SK-N-MC (cell line): Measurements from ENCODE around the gene YEATS4.

Experiments
- DNase-seq: peaks from one replicate; pipeline ENCODE4 v3.0.0-alpha.2; 2011; ENCODE audit warnings: low read depth, low spot score
- H3K27ac ChIP-seq: fragments of 200-600 bp; sonication (generic); 2 replicates; pipeline ENCODE4 v1.5.1; 2016; ENCODE audit warnings: mixed run types
- H3K36me3 ChIP-seq: fragments of 200-600 bp; sonication (generic); 2 replicates; pipeline ENCODE4 v1.6.1; 2017; ENCODE audit warnings: antibody characterized with exemption, low read length, mixed read lengths; ENCODE audit not compliant: insufficient read depth
- H3K4me3 ChIP-seq: fragments of 200-600 bp; sonication (generic); 2 replicates; pipeline ENCODE4 v1.5.1; 2016
- H3K9ac ChIP-seq: fragments of 200-600 bp; sonication (generic); 2 replicates; pipeline ENCODE4 v1.8.0; 2017; ENCODE audit warnings: mixed run types, mixed read lengths; ENCODE audit not compliant: insufficient read length
- H3K9me3 ChIP-seq: fragments of 200-600 bp; sonication (generic); 2 replicates; pipeline ENCODE4 v1.6.1; 2017; ENCODE audit warnings: low read depth, mild to moderate bottlenecking, antibody characterized with exemption, low read length, moderate library complexity, mixed read lengths
- EZH2 ChIP-seq: fragments of 200-600 bp; sonication (generic); IDR thresholded peaks from one replicate; pipeline ENCODE4 v1.6.1; 2017; ENCODE audit warnings: antibody characterized with exemption
- FOXP2 ChIP-seq: optimal IDR thresholded peaks from 2 replicates; pipeline ENCODE3; 2011; ENCODE audit warnings: mild to moderate bottlenecking, moderate library complexity; ENCODE audit not compliant: insufficient read depth; ENCODE audit errors: extremely low read length, control extremely low read depth
- POLR2AphosphoS5 ChIP-seq: IDR thresholded peaks from 2 replicates; pipeline ENCODE4 v1.6.1; 2012; ENCODE audit warnings: mild to moderate bottlenecking, low read depth, low read length, borderline replicate concordance

The YEATS4 gene

DNA sequence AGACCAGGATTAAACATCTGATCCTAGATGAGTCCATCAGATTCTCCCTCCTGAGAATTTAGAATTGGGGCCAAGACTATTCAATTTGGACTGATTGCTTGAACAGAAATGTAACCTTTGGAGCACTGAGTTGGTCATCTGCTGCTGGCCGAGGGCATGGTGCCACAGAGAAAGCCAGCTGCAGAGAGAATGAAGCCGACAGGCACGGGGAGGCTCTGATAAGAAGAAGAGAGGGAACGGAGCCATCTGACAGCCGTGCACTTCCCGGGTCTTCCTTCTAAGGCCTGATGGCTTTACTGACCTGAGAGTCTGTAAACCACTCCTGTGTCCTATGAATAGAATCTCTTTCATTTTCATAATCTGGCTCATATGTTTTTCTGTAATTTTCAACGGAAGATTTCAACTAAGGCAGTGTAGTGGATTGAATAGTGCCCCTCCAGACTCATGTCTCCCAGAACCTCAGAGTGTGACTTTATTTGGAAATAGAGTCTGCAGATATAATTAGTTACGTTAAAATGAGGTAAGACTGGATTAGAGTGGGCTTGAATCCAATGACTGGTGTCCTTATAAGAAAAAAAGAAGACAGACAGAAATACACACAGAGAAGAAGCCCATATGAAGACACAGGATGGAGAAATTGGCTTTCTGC is 71.5 kb downstream of the YEATS4 start:
- Histone ChIP-seq H3K27ac (no peak overlapping the region), H3K36me3 (no peaks in the 10 kb centered on the region), H3K4me3 (no peak overlapping the region), H3K9ac (no peak overlapping the region), H3K9me3 (no peaks in the 10 kb centered on the region)
- TF ChIP-seq POLR2AphosphoS5 (no peak), EZH2 (no peak), FOXP2 (no peak)
- no peak for DNase-seq

DNA sequence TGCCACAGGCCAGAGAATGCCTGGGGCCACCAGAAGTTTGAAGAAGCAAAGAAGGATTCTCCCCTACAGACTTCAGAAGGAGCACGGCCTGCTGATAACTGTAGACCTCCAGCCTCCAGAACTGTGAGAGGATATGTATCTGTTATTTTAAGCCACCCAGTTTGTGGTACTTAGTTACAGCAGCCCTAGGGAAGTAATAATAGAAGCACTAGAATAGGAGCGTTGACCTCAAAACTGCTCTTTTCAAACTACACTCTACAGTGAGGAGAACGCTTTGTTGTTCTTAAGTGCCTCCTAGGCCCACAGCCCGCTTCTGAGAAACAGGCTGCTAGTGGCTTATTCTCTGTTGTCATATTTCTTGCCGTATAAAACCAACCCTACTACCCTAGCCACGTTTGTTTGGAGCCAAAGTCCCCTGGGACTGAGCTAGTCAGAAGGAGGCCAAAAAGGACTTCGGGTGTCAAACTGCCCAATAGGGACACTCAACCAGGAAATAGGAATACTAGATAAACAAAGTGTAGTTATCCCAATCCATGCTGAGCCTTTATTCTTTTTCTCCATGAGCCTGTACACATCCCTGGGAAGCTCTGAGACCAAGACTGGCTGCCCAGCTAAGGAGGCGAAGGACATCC is 72.2 kb downstream of the YEATS4 start:
- no peaks in the 10 kb centered on the region for H3K36me3 ChIP-seq
- TF ChIP-seq POLR2AphosphoS5 (no peak), FOXP2 (no peak), EZH2 (no peak)
- no peak for DNase-seq
- no peak overlapping the region for H3K4me3 ChIP-seq
- H3K27ac ChIP-seq = no peak overlapping the region
- H3K9ac ChIP-seq = no peak overlapping the region
- H3K9me3 ChIP-seq = no peaks in the 10 kb centered on the region

DNA sequence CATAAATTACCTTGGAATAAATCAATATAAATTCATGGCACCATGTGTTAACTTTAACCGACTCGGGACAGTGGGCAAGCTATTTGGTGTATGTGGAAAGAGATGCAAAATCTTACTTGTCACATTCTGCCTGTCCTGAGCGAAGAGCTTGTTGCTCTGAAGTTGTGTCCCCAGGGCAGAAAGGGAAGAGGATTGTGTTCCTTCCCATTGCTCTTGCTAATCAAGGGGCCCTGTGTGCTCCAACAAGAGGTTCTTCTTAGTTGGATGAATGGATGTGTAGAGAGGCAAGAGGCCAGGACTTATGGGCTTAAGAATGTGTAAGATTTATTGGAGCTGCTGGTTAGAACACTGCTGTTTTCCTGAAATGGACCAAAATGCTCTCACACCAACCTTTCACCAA is 74.1 kb downstream of the YEATS4 start:
- no peak overlapping the region for H3K9ac ChIP-seq
- H3K4me3 ChIP-seq = no peak overlapping the region
- TF ChIP-seq EZH2 (no peak), FOXP2 (no peak), POLR2AphosphoS5 (no peak)
- H3K36me3 ChIP-seq = no peaks in the 10 kb centered on the region
- no peaks in the 10 kb centered on the region for H3K9me3 ChIP-seq
- no peak overlapping the region for H3K27ac ChIP-seq
- no peak for DNase-seq

DNA sequence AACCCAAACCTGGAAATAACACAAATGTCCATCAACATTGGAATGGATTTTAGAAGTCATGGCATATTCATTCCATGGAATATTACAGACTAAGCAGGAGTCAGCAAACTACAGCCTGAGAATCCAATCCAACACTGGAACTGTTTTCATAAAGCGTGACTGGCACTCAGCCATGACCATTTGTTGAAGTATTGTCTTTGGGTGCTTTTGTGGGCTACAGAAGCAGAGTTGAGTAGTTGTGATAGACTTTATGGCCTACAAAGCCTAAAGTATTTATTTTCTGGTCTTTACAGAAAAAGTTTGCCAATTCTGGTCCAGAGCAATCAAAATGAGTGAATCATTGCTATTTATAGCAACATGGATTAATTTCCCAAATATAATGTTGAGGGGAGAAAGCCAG is 76.1 kb downstream of the YEATS4 start:
- Histone ChIP-seq H3K9ac (no peak overlapping the region), H3K9me3 (no peaks in the 10 kb centered on the region), H3K4me3 (no peak overlapping the region), H3K36me3 (no peaks in the 10 kb centered on the region), H3K27ac (no peak overlapping the region)
- no peak for TF ChIP-seq FOXP2
- TF ChIP-seq EZH2 = no peak
- no peak for TF ChIP-seq POLR2AphosphoS5
- no peak for DNase-seq

DNA sequence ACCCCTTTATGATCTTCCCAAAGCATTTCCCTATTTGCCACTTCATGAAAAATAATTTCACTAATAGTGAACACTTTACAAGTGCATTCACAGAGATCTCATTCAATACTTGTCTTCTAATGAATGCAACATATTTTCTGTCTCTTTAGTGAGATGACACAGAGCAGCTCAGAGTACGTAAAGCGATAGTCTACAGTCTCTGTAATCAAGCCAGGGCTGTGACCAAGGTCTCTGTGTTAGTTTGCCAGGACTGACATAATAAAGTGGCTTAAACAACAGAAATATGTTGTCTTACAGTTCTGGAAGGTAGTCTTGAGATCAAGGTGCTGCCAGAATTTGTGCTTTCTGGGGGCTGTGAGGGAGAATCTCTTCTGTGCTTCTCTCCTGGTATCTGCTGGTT is 77.5 kb downstream of the YEATS4 start:
- Histone ChIP-seq H3K4me3 (no peak overlapping the region), H3K9me3 (no peaks in the 10 kb centered on the region), H3K27ac (no peak overlapping the region), H3K9ac (no peak overlapping the region), H3K36me3 (no peaks in the 10 kb centered on the region)
- no peak for TF ChIP-seq FOXP2
- TF ChIP-seq POLR2AphosphoS5 = no peak
- TF ChIP-seq EZH2 = no peak
- no peak for DNase-seq

DNA sequence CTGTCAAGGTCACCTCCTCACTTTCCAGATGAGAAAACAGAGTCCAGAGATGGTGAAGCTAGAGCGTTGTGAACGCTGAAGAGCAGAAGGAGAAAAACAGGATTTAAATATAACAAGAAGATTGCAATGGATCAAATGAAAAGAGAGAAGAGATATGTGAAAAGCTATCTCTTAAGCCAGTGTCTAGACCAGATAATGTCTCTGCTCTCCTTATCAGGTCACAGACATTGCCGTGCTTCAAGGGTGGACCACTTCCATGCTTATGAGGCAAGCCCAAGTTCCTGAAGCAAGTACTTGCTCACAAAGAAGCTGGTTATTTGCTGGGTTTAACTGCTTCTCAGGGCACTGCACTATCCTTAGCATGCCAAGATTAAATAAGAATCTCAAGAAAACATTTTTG is 79.0 kb downstream of the YEATS4 start:
- no peak for DNase-seq
- Histone ChIP-seq H3K27ac (no peak overlapping the region), H3K9ac (no peak overlapping the region), H3K9me3 (no peaks in the 10 kb centered on the region), H3K4me3 (no peak overlapping the region), H3K36me3 (no peaks in the 10 kb centered on the region)
- TF ChIP-seq POLR2AphosphoS5 = no peak
- no peak for TF ChIP-seq FOXP2
- no peak for TF ChIP-seq EZH2

DNA sequence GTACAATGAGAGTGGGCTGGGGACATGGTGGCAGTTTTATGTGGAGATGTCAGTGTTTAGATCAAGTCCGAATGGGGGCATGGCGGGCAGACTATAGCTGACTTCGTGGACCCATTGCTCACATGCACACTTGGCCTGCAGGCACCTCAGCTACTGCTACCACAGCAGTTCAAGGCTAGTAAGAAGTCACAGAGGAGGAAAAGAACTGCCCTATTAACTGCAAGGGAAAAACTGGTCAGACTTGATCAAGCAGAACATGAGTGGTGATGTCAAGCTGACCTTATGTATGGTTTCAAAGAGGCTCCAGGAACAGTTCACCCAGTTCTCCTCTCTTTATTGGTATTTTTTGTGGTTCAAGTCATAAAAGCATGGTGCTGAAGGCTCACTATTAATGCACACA is 80.5 kb downstream of the YEATS4 start:
- no peaks in the 10 kb centered on the region for H3K36me3 ChIP-seq
- no peaks in the 10 kb centered on the region for H3K9me3 ChIP-seq
- no peak overlapping the region for H3K4me3 ChIP-seq
- no peak overlapping the region for H3K27ac ChIP-seq
- DNase-seq = no peak
- TF ChIP-seq FOXP2 = no peak
- no peak for TF ChIP-seq EZH2
- TF ChIP-seq POLR2AphosphoS5 = no peak
- no peak overlapping the region for H3K9ac ChIP-seq
